Loucy (cell line): ENCODE data around the gene GPM6B.

Experiments
- EZH2phosphoT487 ChIP-seq: fragments of 200-600 bp; IDR thresholded peaks from 2 replicates; pipeline ENCODE4 v1.6.1; 2018; ENCODE audit warnings: antibody characterized with exemption, mild to moderate bottlenecking, moderate library complexity, borderline replicate concordance
- TF ChIP-seq, protein P1 (sequence below): fragments of 200-600 bp; sonication (generic); conservative IDR thresholded peaks from 2 replicates; pipeline ENCODE4 v1.5.1; 2014; ENCODE audit warnings: mild to moderate bottlenecking, antibody characterized with exemption, low read length

DNA sequence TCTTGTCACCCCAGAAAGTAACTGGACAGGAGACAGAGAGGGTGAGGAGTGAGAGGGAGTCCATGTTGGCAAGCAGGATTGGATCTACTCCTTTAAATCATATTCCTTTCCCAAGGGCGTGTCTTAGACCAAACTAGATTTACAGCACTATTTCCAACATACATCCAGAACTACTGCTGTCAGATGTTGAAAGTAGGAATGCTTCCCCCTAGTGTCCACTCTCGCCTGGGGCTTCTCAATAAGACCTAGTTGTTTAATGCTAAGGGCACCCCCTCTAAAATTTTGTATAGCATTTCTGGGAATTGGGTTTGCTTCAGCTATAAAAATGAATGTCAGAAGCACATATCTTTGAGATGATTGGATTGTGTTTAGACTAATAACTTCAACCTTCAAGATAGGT, 69.1 kb downstream of the GPM6B start:
- TF ChIP-seq, protein P1, sequence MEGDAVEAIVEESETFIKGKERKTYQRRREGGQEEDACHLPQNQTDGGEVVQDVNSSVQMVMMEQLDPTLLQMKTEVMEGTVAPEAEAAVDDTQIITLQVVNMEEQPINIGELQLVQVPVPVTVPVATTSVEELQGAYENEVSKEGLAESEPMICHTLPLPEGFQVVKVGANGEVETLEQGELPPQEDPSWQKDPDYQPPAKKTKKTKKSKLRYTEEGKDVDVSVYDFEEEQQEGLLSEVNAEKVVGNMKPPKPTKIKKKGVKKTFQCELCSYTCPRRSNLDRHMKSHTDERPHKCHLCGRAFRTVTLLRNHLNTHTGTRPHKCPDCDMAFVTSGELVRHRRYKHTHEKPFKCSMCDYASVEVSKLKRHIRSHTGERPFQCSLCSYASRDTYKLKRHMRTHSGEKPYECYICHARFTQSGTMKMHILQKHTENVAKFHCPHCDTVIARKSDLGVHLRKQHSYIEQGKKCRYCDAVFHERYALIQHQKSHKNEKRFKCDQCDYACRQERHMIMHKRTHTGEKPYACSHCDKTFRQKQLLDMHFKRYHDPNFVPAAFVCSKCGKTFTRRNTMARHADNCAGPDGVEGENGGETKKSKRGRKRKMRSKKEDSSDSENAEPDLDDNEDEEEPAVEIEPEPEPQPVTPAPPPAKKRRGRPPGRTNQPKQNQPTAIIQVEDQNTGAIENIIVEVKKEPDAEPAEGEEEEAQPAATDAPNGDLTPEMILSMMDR, result peak; percentile 65
- TF ChIP-seq EZH2phosphoT487, result no peak
